NOMO-1 (cell line): ENCODE measurements around the gene ZNF695.
"Not testable (repeated sequence)": the region's sequence is repeated elsewhere in the genome, so short reads cannot be mapped to it uniquely, and the experiment has no call there.

Experiments used
- DNase-seq, 2 experiments: peaks; one replicate each; lab custom pipeline; 2025; ENCODE audit not compliant: unreplicated experiment in 2 of 2; lab: John Stamatoyannopoulos, UW

Gene ZNF695

GRCh38 chr1:247007511-247008405 is at the start of gene ZNF695:
ZNF695 (minus strand) TSS chr1:247008057; CDS start chr1:247007908, 149 bp downstream.
- DNase-seq: peak; percentile 86 to 87

- no peak for DNase-seq
Observed at GRCh38 chr1:247056071-247056470, 48.2 kb upstream of the ZNF695 start.

GRCh38 chr1:247054992-247055415 is 47.1 kb upstream of the ZNF695 start:
- no peak for DNase-seq

- no peak for DNase-seq
Observed at GRCh38 chr1:247047702-247048101, 39.8 kb upstream of the ZNF695 start.

GRCh38 chr1:247047260-247047659 is 39.4 kb upstream of the ZNF695 start:
- no peak for DNase-seq

- no peak for DNase-seq
Observed at GRCh38 chr1:247043406-247043805, 35.5 kb upstream of the ZNF695 start.

GRCh38 chr1:247037511-247038320 is 29.9 kb upstream of the ZNF695 start:
- no peak for DNase-seq

GRCh38 chr1:247032306-247032705 is 24.4 kb upstream of the ZNF695 start:
- not testable (repeated sequence) for DNase-seq

- not testable (repeated sequence) for DNase-seq
Observed at GRCh38 chr1:247024658-247025057, 16.8 kb upstream of the ZNF695 start.

GRCh38 chr1:247013391-247013790 is 5.5 kb upstream of the ZNF695 start:
- no peak for DNase-seq

- DNase-seq: peak in 1 of 2 experiments; percentile 28
Observed at GRCh38 chr1:247008406-247008799, 546 bp upstream of the ZNF695 start.

- DNase-seq: not testable (repeated sequence)
Observed at GRCh38 chr1:247004081-247004480, 3.8 kb downstream of the ZNF695 start.

GRCh38 chr1:246989901-246990300 is 18.0 kb downstream of the ZNF695 start:
- no peak for DNase-seq

- DNase-seq: no peak
Observed at GRCh38 chr1:246988316-246988715, 19.5 kb downstream of the ZNF695 start.

- no peak for DNase-seq
Observed at GRCh38 chr1:246987083-246987690, 20.7 kb downstream of the ZNF695 start.

- DNase-seq: no peak
Observed at GRCh38 chr1:246978785-246979184, 29.1 kb downstream of the ZNF695 start.

- no peak for DNase-seq
Observed at GRCh38 chr1:246978281-246978680, 29.6 kb downstream of the ZNF695 start.

GRCh38 chr1:246971969-246972368 is 35.9 kb downstream of the ZNF695 start:
- no peak for DNase-seq

GRCh38 chr1:246971090-246971721 is 36.7 kb downstream of the ZNF695 start:
- peak; percentile 1 to 3 for DNase-seq

GRCh38 chr1:246969621-246970020 is 38.2 kb downstream of the ZNF695 start:
- DNase-seq: peak in 1 of 2 experiments; percentile 9

- no peak for DNase-seq
Observed at GRCh38 chr1:246966502-246966901, 41.4 kb downstream of the ZNF695 start.
